Endometrium (tissue), 2 donors: ENCODE measurements around the gene WWTR1.

Experiments used
- FAIRE-seq: peaks from 2 replicates; lab custom pipeline; 2012; peaks lifted over from hg19 to GRCh38; lab: Jason Lieb, UNC
- donor health status: control.
- donor health status: control.

WWTR1 gene

GRCh38 chr3:149592758-149593240, 65.0 kb downstream of the WWTR1 start:
- no peak for FAIRE-seq

DNA sequence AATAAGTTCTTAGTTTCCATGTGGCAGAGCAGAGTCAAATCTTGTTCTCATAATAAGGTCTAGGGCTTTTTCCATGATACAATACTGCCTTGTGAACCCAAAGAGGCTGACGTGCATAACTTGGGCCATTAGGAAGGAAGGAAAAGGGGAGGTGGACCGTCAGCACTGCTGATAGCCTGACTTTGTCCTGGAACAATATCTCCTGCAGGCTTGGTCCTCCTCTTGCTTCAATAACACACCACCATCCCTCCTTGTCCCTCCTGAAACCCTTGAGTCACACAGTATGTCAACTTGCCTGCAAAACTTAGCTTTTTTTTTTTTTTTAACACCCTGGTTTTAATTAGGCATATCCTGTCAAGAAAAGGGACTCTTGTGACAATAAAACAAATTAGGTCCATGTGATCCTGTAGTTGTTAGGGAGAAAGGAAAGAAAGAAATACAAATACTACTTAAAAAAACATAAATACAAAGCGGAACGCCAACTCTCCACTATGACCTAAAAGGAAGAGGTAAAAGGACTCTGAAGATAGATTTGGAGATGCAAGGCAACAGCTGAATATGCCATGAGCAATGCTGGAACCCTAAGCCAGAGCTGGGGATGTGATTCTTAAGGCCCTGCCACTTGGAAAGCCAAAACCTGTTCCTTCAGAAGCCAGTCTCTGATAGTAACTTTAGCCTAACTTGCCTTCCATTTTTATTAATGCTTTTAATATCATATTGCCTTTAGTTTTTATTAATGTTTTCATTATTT, 67.0 kb downstream of the WWTR1 start:
- no peak for FAIRE-seq

DNA sequence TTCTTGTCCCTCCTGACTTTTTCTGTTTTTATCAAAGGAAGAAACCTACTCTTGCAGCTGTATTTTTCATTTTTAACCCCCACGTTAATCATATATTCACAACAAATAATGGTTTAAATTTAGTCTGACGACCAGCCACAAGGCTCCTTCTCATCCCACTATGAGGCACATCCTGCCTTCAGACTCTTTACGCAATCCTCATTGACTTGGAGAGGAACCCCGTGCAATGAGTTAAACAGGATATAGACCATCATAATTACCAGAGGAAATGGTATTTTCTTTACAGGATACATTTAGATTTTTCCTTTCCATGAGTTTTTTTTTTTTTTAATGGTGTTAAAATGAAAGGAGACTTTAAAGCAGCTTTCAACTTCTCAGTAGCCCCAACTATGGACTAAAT, 68.5 kb downstream of the WWTR1 start:
- FAIRE-seq, result no peak

DNA sequence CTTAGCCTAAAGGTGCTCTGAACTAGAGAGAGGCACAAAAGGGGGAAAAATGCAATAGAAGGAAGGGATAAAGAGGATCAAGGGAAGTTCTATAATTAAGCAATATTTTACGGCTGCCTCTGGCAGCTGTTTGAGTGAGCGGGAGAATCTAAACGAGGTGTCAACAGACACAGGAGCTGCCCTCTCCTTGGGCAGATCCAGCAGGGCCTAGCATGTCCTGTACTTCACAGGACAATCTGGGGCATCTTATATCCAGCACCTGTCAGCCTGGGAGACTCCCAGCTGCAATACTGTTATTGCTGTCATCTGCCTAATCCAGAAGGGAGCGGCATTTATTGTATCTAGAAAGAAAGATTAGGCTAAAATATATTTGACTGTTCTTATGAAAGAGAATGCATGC, 68.9 kb downstream of the WWTR1 start:
- FAIRE-seq, result no peak

GRCh38 chr3:149587383-149587782, 70.4 kb downstream of the WWTR1 start:
- FAIRE-seq, result no peak

GRCh38 chr3:149586871-149587270, 71.0 kb downstream of the WWTR1 start:
- FAIRE-seq, result no peak

GRCh38 chr3:149585401-149585726, 72.5 kb downstream of the WWTR1 start:
- no peak for FAIRE-seq

DNA sequence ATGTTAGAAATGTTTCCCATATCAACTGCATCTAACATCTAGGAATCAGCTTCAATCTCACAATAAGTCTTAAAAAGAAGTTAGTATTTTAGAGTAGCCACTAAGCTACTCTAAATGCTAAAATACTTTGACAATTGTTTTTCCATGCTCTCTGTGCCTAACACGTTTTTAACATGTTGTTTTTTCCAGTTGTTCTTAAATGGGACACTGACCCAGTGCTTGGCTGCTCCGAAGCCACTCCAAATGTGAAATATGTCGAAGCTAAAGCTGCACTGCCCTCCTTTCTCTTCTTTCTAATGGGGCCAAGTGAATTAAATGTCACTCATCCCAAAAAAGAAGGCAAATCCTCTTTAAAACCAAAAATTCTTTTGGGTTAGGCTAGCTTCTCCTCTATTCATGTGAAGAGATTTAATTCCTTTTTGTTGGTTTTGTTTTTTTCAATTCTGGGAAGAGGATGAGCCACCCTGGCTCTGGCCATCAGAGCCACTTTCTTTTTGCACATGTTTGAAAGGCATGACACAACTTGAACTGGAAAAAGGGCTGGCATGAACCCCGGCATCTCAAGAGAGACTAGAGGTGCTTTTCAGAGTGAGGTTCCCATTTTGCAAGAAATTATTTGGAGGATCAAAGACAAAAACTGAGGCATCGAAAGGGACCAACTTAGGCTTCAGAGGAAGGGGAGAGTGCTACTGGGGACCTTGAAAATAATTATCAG, 73.7 kb downstream of the WWTR1 start:
- FAIRE-seq, result no peak

DNA sequence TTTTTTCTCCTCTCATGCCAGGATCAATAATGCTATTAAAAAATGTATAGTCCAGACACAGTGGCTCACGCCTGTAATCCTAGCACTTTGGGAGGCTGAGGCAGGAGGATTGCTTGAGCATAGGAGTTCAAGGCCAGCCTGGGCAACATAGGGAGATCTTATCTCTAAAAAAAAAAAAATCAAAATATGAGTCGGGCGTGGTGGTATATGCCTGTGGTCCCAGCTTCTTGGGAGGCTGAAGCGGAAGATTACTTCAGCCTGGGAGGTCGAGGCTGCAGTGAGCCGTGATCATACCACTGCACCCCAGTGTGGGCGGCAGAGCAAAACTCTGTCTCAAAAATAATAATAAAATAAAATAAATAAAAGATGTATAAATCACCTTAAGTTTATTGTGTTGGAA, 75.4 kb downstream of the WWTR1 start:
- FAIRE-seq, result peak; percentile 96

GRCh38 chr3:149581681-149582370, 76.0 kb downstream of the WWTR1 start:
- no peak for FAIRE-seq

DNA sequence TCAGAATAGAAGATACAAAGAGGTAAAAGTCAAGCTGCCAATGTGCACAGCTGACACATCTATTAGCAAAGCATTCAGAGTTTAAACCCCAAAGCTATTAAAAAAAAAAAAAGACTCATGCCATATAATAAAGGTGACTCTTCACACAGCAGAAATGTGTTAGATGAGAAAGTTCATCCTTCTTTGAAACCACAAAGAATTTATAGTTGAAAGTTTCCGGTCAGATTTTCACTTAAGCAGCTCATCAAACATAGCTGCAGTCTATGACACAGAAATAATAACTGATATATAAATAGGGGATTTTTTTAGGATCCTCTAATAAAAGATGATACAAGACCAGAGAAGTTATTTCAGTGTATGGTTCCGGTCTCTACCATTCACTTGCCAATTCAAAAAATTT, 76.6 kb downstream of the WWTR1 start:
- no peak for FAIRE-seq

GRCh38 chr3:149579838-149580542, 77.8 kb downstream of the WWTR1 start:
- FAIRE-seq, result no peak

GRCh38 chr3:149579161-149579560, 78.7 kb downstream of the WWTR1 start:
- FAIRE-seq, result no peak

DNA sequence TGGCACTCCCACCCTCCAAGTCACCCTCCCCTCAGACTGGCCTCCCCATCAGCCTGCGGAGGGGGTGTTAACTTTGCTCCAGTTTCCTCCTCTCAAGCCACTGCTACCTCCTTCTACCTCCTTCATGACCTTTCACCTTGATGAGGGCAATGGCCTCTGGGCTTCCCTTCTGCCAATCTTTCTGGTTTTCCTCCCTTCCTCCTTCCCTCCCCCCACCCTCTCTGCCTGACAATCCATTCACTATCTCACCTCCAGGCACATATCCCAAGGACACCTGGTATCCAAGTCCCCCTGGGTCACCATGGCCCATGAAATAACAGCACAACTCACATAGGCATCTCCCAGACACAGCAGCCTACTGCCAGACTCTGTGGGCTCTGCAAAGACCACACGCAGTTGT, 80.0 kb downstream of the WWTR1 start:
- FAIRE-seq, result no peak

DNA sequence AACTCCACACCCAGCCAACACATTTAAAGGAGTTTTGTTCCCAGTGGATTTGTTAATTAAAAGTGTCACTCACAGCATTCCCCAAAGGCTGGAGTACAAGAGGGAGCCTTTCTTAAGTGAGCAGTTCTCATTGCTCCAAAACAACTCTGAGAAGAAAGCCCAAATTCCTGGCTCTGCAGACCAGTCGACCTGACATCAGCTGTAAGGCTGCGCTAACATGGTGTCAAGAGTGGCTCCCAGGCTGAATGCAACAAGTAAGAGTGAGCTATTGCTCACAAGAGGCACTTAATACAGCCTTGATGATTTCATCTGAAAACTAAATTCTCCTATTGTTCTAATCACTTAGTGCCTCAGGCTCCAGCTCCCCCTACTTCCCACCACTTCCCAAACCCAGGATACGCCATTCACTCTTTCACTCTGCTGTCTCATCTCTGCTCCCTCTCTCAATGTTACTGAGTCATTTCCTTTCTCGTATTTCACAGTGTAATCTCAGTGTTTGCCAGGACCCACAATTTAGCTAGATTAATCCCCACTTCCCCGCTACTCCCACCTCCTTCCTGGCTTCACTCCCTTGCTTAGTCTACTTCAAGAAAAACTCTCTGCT, 81.8 kb downstream of the WWTR1 start:
- FAIRE-seq, result no peak

GRCh38 chr3:149575213-149575960, 82.4 kb downstream of the WWTR1 start:
- no peak for FAIRE-seq

GRCh38 chr3:149572796-149573414, 84.9 kb downstream of the WWTR1 start:
- no peak for FAIRE-seq

- FAIRE-seq, result no peak
Measured at GRCh38 chr3:149571381-149571780, 86.4 kb downstream of the WWTR1 start.

- no peak for FAIRE-seq
Measured at GRCh38 chr3:149570016-149570415, 87.8 kb downstream of the WWTR1 start.

DNA sequence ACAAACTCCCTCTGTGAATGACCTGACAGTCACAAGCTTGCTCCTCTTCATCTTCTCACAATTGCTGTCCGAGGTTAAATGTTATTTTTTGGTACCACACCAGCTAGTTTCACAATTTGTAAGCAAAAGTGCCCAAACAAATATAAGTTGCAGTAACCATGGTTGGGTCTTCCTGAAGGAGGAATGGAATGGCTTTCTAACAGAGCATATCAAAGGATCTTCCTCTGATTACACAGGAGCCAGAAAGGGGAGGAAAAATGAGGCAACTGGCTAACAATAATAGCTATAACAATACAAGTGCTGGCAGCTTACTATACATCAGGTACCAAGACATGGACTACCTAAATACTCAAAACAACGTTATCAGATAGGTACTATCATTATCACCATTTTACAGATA, 90.4 kb downstream of the WWTR1 start:
- no peak for FAIRE-seq
